HG03432 (cell line): ENCODE measurements around the gene SLC25A18.
"Not testable (repeated sequence)": the region's sequence is repeated elsewhere in the genome, so short reads cannot be mapped to it uniquely, and the experiment has no call there.

Experiments used
- ATAC-seq: cut with Tn5 transposase; IDR thresholded peaks from one replicate; pipeline ENCODE4 v1.9.1; 2021; ENCODE audit warnings: mild to moderate bottlenecking, moderate library complexity; ENCODE audit not compliant: unreplicated experiment

Gene SLC25A18, protein sequence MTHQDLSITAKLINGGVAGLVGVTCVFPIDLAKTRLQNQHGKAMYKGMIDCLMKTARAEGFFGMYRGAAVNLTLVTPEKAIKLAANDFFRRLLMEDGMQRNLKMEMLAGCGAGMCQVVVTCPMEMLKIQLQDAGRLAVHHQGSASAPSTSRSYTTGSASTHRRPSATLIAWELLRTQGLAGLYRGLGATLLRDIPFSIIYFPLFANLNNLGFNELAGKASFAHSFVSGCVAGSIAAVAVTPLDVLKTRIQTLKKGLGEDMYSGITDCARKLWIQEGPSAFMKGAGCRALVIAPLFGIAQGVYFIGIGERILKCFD

DNA sequence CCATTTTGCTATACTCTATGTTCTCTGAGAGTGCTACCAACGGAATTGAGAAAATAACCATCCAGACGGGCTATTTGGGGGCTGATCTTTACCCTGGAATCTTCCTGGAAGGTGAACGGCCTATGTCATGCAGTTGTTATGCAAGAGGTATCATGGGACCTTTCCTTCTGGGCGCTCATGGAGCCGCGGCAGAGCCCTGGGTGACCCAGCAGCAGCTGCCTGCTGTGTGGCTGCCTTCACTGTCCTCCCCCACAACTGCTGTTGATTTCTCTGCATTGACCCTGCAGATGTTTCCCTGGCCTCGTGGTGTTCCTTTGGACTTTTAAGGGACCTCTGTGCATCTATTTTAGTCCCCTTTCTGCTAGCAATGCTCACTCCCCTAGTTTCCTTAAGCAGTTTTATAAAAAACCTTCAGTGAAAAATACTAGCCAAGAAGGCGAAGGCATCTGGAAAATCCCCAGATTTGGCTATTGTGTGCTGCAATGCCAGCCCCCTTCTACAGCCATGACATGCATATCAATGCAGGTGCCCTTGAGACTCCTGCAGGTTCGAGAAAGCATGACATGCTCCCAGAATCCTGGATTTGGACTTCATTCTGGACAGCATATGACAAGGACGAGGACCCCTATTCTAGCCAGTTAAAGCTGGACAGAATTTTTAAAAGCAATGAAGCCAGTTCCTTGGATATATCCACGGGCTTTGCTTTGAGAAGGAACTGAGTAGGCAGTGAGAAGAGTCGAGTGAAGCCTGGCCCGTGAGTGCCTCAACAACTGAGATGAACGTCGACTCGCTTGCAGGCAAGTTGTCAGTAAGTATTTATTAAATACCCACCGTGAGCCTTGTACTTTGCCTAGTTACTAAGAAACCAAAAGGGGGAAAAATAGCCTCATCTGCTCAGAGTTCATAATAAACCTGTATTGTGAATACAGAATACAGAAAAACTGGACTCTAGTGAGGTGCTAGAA lies at the start of gene SLC25A18:
TSS of gene SLC25A18 (plus strand) at position 593 of the 965 bp plus-strand sequence. CDS start 16,447 bp downstream, outside the sequence.
- ATAC-seq, result no peak

DNA sequence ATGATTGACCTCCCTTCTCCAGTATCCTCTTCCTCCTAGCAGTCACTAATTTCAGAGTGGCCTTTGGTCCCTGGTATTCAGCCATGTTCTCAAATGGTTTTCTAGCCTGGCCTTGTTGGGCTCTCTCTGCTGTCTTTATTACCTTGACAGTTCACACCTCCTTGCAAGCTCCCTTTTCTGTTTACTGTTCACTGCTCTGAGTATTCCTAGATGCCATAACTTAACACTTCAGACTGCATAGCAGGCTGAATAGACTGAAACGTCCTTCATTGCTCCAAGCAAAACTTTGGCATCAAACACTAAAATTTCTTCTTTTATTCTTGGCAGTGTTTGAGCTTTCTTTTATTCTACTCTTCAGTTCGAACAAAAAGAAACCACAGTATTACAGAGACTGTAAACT lies 49.7 kb upstream of the SLC25A18 start:
- no peak for ATAC-seq

DNA sequence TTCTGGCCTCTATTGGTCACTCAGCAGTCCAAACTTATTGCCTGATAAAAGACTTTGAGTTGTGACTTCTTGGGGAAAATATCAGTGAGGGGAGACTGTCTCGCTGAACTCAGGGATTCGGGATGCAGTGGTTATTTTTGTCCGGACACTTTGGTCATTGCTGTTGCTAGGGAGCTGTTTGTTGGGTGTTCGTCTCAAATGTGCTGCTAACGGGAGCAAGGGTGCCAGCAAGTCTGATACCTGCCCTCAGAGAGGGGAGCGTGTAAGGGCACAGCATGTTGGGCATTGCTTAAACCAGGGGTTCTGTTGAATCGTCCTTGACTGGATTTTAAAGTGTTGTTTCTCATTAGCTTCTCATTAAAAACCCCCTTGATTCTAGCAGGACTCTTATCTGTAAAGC lies 49.2 kb upstream of the SLC25A18 start:
- ATAC-seq, result no peak

DNA sequence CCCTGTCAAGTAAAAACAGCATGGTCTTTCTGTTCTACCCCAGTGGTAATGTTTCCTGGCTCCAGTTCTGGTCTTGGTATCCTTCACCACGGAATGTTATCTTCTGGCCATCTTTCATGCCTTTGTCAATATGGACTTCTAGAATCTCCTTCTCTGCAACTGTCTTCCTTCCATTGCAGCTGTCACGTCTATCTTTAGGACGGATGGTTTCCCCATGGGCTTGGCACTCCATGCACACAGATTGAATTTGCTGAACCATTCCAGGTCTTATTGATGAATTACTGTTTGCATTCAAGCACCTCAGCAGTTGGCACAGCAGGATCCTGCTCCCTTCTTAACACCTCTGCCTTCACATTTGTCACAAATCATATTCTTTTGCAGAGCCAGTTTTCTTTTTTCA lies 44.9 kb upstream of the SLC25A18 start:
- no peak for ATAC-seq

DNA sequence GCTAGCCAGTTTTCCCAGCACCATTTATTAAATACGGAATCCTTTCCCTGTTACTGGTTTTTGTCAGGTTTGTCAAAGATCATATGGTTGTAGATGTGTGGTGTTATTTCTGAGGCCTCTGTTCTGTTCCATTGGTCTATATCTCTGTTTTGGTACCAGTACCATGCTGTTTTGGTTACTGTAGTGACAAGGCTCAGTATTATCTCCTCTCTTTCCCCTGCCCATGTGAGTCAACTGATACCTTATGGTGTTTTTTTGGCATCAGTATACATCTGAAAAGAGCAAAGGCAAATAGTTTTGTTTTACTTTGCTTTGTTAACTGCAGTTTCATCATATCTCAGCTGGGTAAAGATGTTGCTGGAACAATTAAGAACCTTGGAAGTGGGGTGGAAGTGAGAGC lies 41.3 kb upstream of the SLC25A18 start:
- not testable (repeated sequence) for ATAC-seq

DNA sequence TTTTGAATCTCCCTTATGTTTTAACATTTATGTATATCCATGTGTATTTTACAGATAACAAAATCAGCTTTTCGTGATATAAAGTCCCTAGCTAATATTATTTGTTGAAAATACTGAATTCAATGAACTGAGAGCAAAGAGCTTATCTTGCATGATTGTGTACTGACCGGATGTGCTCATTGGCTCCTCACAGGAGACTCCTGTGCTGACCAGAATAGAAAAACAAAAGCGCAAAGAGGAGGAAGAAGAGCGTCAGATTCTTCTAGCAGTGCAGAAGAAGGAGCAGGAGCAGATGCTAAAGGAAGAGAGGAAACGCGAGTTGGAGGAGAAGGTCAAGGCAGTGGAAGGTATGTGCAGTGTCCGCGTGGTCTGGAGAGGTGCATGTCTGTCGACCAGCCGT lies 39.4 kb upstream of the SLC25A18 start:
- ATAC-seq, result no peak

DNA sequence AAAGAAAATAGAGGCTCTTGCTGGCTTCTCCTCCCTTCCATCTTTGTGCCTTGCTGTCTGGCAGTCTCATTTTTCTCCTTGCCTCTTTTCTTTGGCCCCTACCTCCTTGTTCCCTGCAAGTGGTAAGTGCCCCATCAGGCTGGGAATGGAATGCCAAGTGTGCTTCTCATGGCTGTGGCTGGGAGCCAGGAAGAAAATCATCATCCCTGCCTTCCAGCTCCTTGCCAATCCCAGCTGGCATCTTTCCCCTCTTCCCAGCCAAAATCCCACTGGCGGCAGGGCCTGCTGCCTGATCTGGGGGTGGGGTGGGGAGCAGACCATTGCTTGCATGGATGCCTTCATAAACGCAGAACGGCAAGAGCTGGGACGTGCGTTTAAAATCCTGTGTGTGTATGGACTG lies 27.0 kb upstream of the SLC25A18 start:
- ATAC-seq, result no peak

DNA sequence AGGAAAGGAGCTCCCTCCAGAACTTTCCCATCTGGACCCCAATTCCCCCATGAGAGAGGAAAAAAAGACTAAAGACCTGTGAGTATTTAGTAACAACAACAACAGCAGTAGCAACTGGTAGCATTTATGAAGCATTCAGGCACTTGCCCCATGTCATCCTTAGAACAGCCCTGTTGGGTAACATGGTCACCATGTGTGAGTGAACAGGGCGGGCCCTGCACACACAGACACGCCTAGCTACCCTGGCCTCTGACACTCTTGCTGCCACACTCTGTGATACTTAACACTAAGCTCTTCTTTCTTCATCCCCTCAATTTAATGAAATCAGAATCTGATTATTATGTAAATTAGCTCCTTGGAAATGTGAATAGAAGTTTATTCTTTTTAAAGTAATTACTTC lies 26.1 kb upstream of the SLC25A18 start:
- no peak for ATAC-seq

DNA sequence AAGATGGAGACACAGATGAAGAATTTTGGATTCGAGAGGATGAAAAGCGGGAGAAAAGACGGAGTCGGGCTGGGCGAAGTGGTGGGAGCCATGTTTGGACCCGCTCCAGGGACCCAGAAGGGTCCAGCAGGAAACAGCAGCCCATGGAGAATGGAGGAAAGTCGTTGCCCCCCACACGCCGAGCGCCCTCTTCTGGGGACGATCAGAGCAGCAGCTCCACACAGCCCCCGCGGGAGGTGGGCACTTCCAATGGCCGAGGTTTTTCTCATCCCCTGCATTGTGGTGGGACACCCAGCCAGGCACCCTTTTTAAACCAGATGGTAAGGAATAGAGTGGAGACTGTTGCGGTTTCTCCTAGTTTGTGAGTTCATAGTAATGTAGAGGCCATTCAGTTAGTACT lies 22.8 kb upstream of the SLC25A18 start:
- no peak for ATAC-seq

DNA sequence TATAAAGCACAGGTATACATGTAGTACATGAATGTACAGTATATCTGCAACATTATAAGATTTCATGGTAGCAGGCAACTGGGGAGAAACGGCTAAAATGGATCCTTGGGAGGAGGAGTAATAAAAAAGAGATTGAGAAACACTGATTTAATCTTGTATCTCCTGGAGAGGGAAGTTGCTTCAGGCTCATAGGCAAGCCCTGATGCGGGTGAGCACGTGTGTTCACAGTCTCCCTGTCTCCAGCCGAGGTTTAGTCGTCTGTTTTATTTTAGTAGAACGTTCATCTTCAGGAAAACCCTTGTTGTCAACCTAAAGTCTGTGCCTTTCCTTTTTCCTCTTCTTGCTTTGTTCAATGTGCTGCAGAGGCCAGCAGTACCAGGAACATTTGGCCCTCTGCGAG lies 21.8 kb upstream of the SLC25A18 start:
- no peak for ATAC-seq

DNA sequence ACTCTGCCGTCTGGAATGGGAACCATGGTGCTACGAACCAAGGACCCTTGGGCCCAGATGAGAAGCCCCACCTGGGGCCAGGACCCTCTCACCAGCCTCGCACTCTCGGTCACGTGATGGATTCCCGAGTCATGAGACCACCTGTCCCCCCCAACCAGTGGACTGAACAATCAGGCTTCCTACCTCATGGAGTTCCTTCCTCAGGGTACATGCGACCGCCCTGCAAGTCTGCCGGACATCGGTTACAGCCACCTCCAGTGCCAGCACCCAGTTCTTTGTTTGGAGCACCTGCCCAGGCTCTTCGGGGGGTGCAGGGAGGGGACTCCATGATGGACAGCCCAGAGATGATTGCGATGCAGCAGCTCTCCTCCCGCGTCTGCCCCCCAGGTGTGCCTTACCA lies 20.8 kb upstream of the SLC25A18 start:
- no peak for ATAC-seq

DNA sequence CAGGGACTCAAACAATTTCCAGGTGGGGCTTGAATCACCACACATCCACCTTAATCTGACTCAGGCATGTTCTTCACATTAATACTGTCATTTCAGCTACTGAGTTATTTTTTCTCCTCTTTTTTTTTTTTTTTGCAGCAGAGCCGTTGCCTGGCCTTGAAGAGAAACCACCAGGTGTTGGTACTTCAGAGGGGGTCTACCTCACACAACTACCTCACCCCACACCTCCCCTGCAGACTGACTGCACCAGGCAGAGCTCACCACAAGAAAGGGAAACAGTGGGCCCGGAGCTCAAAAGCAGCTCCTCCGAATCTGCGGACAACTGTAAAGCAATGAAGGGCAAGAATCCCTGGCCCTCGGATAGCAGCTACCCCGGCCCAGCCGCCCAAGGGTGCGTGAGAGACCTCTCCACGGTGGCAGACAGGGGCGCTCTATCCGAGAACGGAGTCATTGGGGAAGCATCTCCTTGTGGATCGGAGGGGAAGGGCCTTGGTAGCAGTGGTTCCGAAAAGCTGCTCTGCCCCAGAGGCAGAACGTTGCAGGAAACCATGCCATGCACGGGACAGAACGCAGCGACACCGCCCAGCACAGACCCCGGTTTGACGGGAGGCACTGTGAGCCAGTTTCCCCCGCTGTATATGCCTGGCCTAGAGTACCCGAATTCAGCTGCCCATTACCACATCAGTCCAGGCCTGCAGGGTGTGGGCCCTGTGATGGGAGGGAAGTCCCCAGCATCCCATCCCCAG lies 15.1 kb upstream of the SLC25A18 start:
- ATAC-seq, result no peak

DNA sequence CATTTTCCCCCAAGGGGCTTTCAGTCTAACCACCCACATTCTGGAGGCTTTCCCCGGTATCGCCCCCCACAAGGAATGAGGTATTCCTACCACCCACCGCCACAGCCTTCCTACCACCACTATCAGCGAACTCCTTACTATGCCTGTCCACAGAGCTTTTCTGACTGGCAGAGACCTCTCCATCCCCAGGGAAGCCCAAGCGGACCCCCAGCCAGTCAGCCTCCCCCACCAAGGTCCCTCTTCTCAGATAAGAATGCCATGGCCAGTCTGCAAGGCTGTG lies 14.6 kb upstream of the SLC25A18 start:
- no peak for ATAC-seq

DNA sequence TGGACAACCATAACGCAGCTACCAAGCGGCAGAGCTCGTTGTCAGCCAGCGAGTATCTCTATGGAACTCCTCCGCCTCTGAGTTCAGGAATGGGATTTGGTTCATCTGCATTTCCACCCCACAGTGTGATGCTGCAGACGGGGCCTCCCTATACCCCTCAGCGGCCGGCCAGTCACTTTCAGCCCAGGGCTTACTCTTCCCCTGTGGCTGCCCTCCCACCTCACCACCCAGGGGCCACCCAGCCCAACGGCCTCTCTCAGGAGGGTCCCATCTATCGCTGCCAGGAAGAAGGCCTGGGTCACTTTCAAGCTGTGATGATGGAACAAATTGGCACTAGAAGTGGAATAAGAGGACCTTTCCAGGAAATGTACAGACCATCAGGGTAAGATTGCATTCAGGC lies 14.1 kb upstream of the SLC25A18 start:
- ATAC-seq, result no peak

DNA sequence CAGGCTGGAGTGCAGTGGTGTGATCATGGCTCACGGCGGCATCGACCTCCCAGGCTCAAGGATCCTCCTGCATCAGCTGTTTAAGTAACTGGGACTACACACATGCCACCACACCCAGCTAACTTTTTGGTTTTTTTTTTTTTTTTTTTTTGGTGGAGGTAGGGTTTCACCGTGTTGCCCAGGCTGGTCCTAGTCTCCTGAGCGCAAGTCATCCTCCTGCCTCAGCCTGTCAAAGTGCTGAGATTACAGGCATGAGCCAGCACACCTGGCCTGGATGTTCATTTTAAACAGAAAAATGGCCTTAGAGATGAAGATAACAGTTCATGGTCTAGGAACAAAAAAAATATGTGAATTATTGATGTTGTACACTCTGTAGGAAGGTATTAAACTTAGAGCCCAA lies 13.6 kb upstream of the SLC25A18 start:
- ATAC-seq, result no peak

DNA sequence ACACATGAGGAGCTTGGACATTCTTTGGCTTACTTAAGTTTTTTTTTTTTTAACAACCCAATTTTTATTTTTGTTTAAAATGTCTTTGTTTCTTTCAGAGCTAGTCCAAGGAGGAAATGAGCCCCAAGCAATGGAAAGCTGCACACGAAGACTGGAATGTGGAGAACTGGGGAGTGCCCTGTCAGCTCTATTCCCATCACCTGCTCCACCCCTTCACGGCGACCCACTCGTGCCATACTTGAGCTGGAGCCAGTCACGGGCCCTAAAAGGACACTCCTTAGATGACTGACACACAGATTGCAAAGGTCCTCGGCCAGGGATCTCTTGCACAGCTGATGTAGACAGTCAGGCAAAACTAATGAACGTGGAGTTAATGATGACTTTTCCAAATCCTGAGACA lies 10.6 kb upstream of the SLC25A18 start:
- ATAC-seq, result no peak

DNA sequence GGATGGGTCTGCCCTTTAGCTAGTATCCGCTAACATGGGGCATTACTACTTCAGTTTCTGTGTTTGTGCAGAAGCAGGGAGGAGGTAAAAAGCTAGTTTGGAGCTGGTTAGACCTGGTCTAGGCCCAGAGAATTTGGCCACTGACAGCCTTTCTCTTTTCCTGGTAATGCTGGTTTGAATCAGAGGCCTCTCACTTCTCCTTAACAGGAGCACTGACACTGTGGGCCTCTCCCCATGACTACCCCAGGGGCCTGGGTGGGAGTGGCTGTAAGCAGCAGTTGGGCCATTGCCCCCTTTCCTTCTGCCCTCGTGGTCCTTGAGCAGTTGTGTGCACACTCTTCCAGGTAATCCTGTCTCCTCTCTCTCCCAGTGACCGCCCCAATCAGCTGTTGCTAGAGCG lies 8.5 kb upstream of the SLC25A18 start:
- ATAC-seq, result no peak

DNA sequence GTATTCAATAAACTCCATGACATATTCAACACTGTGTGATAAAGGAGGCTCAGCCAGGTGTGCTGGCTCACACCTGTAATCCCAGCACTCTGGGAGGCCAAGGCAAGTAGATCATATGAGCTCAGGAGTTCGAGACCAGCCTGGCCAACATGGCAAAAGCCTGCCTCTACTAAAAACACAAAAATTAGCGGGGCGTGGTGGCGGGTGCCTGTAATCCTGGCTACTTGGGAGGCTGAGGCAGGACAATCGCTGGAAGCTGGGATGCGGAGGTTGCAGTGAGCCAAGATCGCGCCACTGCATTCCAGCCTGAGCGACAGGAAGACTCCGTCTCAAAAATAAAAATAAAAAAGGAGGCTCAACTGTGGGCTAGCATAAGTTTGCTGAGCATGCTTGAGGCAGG lies 4.1 kb upstream of the SLC25A18 start:
- ATAC-seq, result no peak

DNA sequence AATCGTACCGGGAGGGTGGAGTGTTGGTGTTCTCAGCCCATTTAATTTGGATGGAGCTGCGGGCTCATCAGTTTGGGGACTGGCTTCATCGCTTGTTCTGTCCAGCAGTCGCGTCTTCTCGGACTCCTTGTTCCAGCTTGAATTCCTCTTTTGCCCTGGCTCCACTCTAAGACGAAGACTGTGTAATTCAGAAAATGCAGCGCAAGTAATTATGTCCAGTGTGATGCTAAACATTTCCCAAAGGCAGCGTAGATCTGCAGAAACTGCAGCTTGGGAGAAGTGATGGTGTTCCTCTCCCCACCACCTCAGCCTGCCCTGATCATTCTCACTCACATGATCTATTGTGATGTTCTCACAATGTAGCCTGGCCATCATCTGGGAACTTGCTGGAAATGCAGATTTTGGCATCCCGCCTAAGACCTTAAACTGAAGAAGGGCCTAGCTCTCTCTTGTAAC lies 666 bp downstream of the SLC25A18 start:
- no peak for ATAC-seq

DNA sequence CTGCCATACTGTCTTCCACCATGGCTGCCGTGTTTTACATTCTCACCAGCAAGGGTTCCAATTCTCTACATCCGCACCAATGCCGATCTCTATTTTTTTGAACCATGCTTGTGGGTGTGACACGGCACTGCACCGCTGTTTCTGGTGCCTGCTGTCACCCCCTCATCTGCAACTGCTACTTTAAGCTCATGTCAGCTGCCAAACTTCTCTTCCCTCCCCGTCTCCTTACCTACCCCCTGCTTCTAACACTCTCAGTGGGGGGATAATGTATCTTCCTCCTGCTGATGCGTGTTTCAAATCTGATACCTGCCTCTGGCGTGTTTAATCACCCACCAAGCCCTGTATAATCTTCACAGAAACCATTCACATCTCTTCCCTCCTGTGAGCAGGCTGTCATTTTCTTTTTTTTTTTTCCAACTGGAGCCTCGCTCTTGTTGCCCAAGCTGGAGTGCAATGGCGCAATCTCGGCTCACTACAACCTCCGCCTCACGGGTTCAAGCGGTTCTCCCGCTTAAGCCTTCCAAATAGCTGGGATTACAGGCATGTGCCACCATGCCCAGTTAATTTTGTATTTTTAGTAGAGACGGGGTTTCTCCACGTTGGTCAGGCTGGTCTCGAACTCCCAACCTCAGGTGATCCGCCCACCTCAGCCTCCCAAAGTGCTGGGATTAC lies 2.9 kb downstream of the SLC25A18 start:
- ATAC-seq, result not testable (repeated sequence)

DNA sequence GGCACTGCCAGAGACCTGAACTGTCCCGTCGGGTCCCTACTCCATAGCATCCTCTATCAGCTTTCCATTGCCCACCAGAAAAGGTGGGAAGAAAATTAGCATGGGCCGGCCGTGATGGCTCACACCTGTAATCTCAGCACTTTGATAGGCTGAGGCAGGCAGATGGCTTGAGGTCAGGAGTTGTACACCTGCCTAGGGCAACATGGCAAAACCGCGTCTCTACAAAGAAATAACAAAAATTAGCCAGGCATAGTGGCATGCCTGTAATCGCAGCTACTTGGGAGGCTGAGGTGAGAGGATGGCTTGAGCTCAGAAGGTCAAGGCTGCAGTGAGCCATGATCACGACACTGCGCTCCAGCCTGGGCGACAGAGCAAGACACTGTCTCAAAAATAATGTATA lies 3.5 kb downstream of the SLC25A18 start:
- no peak for ATAC-seq
